ENCODE measurements around the gene CADM1.
A peak's percentile ranks its signal among the peaks of the same experiment; 100 is the strongest.

CADM1 gene

GRCh38 chr11:115504276-115505158 lies at the start of gene CADM1:
TSS of gene CADM1 (minus strand) at chr11:115504415.
- DNase-seq (ENCODE audit: low read depth in 2 of 2): peak; percentile 61 to 62

DNA sequence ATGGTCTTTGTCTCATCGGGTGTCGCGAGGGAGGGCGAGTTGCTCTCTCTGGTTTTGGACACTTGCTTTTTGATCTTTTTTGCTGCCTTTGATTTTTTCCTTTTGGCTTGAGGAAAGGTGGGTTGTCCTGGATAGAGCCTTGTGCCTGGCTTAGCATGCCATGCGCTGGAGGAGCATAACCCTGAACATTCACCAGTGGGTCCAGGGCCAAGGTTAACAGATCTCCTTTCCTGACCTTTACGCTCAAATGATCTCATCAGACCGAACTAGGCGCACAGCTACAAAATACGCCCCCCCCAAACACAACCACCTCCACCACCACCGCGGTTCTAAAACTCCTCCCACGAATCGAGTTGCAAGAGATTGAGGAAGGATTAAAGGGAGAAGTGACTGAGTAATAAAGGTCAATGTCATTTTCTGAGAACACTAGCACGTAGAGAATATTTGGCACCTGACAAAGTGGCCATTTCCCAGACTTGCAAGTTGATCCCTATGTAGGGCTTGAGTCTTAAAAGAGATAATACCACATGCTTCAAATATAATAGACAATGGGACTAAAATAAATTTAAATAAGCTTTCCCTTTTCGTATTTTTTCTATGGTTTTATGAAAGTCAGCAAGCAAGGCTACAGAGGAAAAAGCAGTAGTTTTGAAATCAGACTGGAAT lies 48.7 kb upstream of the CADM1 start:
- DNase-seq (ENCODE audit: low read depth in 2 of 2): no peak

DNA sequence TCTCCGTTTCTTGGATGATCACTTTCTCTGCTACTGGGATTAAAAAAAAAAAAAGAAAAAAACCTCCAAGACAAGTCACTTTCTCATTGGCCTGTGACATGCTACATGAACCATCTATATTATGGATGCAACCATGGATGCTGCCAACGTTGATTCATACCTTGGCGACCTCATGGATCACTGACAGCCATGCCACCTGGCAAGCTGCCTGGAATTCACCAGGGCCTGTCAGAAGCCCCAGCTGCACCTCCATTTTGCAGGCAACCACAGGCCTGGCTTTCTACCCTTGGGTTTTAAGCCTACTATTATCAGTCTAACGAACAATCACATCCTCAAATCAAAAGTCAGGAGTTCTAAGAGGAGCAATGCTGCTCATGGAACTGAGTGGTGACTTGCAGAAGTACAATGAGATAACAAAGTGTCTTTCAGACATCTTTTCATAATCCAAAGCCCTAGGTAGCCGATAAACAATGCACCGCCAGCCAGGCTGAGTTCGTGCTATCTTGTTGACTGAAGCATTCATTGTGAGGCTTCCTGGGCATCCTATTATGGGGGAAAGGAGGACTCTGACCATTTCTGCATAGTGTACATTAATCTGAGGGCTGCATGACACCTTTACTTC lies 48.0 kb upstream of the CADM1 start:
- no peak for DNase-seq (ENCODE audit: low read depth in 2 of 2)

- DNase-seq (ENCODE audit: low read depth in 2 of 2): no peak
These were observed 46.3 kb upstream of the CADM1 start for GRCh38 chr11:115550291-115551059.

- DNase-seq (ENCODE audit: low read depth in 2 of 2): no peak
These were observed 44.8 kb upstream of the CADM1 start for GRCh38 chr11:115548878-115549528.

DNA sequence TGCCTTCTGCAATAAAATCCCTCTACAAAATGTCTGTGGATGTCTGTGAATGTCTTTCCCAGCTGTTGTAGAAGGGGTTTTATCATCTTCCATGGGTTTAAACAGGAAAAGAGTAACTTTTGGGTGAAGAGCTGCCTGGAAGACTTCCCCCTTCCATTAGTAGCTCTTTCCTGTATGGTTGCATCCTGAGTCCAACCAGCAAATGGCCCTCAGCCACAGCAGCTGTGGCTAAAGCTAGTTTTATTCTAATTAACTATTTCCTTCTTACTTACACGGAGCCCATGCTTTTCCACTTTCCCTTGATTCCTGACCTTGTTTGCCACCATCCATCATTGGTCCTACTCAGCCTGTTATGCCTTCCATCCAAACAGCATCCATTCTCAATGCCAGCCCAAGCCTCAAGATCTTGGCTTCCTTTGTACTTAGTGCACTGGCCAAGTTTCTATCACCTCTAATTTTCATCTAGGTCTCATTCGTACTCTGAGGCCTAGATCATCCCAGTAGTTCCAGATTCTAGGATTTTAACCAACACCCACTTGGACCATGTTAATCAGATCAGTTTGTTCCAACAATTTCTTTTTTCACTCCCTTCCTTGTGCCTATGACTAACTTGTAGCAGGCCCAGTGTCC lies 41.5 kb upstream of the CADM1 start:
- DNase-seq (ENCODE audit: low read depth in 2 of 2): no peak

GRCh38 chr11:115544422-115544948 lies 40.3 kb upstream of the CADM1 start:
- DNase-seq (ENCODE audit: low read depth in 2 of 2): no peak

- no peak for DNase-seq (ENCODE audit: low read depth in 2 of 2)
These were observed 37.3 kb upstream of the CADM1 start for GRCh38 chr11:115541518-115541917.

GRCh38 chr11:115539844-115540243 lies 35.6 kb upstream of the CADM1 start:
- no peak for DNase-seq (ENCODE audit: low read depth in 2 of 2)

DNA sequence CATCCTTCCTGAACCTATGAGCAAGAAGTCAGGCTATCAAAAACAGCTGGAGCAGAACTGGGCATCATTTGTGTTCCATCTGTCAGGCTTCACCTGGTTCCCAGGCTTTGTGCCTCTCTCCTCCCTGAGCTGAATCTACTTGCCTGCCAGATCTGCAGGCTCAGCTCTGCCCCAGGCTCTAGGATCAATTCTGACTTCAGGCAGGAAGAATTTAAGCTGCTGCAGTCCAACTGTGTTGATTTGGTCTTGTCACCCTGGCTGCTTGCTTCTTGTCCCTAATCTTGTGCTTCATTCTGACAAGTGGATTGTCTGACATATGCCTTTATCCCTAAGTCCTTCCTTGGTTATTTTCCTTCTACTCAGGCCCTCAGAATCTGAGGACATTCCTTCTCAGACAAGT lies 31.6 kb upstream of the CADM1 start:
- no peak for DNase-seq (ENCODE audit: low read depth in 2 of 2)

DNA sequence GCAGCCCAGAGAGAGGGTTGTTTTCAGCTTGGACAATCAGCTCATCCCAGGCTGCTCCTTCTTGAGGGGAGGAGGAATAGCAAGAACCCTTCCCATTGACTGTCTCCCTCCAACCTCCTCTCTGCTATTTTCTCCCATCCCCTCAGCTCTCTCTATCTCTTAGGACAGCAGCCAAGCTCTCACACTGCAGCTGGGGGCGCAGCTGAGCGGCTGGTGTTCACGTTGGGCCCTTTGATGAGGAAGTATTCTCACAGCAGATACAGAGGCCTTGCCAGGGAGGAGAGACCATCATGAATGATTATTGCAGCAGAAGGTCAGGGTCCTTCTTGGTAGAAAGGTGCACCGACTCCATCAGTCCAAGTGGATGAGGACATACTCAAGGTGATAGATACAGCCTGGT lies 26.5 kb upstream of the CADM1 start:
- DNase-seq (ENCODE audit: low read depth in 2 of 2): no peak

- no peak for DNase-seq (ENCODE audit: low read depth in 2 of 2)
These were observed 24.0 kb upstream of the CADM1 start for GRCh38 chr11:115528225-115528624.

DNA sequence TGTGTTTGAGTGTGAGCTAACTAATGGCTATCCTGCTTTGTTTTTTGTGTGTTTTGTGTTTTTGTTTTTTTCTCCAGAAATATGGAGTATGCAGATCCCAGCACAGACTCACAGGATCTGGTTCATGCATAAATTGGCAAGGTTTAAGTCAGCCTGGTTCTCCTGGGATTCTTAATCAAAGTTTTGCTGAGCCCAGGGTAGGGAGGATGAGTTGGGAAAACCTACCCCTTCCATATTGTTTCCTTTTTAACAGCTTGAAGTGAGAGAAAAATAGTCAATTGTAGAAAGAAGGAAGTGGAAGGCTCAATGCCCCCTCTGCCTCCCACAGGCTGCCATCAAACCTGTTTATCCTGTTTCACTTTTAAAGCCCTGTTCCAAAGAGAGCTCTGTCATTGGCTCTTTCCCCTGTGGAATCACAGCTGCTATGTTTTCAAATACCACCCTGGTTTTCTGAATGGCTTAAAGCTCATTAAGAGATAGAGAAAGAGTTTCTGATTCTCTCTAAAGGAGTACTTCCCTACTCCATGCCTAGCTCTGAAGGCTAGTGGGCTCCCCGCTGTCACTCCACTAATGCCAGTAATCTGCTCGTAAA lies 23.4 kb upstream of the CADM1 start:
- DNase-seq (ENCODE audit: low read depth in 2 of 2): no peak

- DNase-seq (ENCODE audit: low read depth in 2 of 2): no peak
These were observed 21.4 kb upstream of the CADM1 start for GRCh38 chr11:115525531-115526006.

DNA sequence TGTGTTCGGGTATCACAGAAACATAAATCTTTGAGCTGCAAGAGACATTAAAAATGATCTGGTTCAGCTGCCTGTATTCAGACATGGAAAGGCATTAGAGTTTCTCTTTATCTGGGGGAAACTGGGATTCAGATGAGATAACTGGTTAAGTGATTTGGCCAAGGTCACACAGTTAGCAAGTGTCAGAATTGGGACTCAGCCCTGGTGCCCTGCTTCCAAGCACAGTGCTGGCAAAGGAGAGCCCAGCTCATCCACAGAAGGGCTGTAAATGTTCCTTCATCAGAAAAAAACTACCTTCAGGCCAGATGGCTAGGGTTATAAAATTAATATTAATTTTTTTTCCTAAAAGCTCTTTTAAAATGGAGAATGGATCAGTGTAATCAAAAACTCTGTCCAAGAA lies 20.4 kb upstream of the CADM1 start:
- no peak for DNase-seq (ENCODE audit: low read depth in 2 of 2)

DNA sequence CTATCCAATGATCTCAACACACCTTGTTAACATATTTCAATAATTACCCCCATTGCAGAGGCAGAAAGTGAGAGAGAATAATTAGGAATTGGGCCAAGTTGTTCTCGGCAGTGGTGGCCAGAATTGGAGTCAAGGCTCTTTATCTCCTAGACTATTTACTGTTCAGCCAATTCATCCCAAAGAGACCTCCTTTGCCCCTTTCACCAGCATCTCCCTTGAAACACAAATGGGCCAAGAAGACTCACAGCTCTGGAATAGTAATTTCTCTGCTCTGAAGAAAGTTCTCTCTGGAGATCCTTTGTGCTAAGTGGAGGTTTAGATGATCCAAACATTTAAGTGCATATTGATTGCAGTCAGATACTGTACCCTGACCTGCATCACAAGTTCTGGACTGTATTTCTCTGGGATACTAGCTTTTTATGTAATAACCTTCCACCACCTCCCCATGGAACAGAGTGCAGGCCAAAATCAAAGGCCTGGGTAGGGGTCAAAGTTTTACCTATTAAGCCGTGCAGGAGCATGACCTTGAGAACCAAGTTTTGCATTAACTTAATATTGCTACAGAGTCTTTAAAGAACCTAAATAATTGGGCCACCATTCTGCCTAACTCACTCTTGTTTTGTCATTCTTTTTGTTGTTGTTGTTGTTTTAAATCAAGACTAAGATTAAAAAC lies 19.6 kb upstream of the CADM1 start:
- DNase-seq (ENCODE audit: low read depth in 2 of 2): no peak

DNA sequence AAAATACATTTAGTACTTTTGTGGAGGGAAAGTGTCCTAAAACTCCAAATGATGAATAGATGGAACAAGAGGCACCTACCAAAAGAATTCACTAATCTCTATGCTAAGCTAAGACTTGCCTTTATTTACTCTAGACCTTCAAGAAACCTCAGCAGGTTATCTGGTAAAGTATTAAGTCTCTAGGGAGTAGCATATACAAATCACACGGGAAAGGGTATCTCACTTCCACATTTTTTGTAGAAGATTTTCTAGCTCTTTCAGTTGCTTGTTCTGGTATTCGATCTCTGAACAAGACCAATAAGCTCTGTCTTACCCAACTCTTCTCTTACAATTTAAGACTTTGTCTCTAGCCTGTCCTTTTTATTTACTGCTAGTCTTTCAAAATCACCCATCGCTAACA lies 18.1 kb upstream of the CADM1 start:
- no peak for DNase-seq (ENCODE audit: low read depth in 2 of 2)

DNA sequence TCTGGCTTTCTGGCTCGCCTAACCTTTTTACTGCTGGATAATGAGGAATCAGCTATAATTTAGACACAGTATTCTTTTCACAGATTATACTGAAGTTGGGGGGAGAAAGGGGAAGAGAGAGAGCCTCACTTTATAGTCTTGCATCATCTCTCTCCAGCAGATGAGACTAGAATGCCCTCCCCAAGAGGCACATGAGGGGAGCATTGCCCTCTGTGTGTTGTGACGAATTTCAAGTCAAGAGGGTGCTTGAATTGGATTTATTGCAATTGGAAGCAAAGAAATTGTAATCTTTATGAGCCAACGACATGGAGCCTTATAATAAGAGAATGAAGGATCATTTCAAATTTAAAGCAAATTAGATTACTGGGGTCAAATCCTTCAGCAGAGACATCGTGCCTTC lies 17.6 kb upstream of the CADM1 start:
- DNase-seq (ENCODE audit: low read depth in 2 of 2): no peak

- no peak for DNase-seq (ENCODE audit: low read depth in 2 of 2)
These were observed 14.9 kb upstream of the CADM1 start for GRCh38 chr11:115518983-115519628.
